Endothelial cell (in vitro differentiated cells): ENCODE results near the gene TRAP1. TPM values are rescaled to one million over a fixed set of nuclear protein-coding genes. Genes with fewer than 3 reads are reported as not detected.

Experiments used
- DNase-seq: peaks from one replicate; pipeline ENCODE4 v3.0.0; 2021; ENCODE audit warnings: low spot score
- H3K27ac Mint-ChIP-seq: one replicate; pipeline ENCODE4 v1.8.0; 2021; ENCODE audit warnings: mixed read lengths, inconsistent platforms; ENCODE audit not compliant: unreplicated experiment
- H3K27me3 Mint-ChIP-seq: one replicate; pipeline ENCODE4 v1.8.0; 2021; ENCODE audit warnings: mild to moderate bottlenecking, moderate library complexity, mixed read lengths, inconsistent platforms; ENCODE audit not compliant: unreplicated experiment
- H3K36me3 Mint-ChIP-seq: one replicate; pipeline ENCODE4 v1.8.0; 2021; ENCODE audit warnings: mild to moderate bottlenecking, low read depth, mixed read lengths, inconsistent platforms; ENCODE audit not compliant: unreplicated experiment
- H3K4me1 Mint-ChIP-seq: one replicate; pipeline ENCODE4 v1.8.0; 2021; ENCODE audit warnings: mild to moderate bottlenecking, mixed read lengths, inconsistent platforms; ENCODE audit not compliant: unreplicated experiment
- H3K4me3 Mint-ChIP-seq: one replicate; pipeline ENCODE4 v1.8.0; 2021; ENCODE audit warnings: mild to moderate bottlenecking, mixed read lengths, inconsistent platforms; ENCODE audit not compliant: unreplicated experiment
- H3K9me3 Mint-ChIP-seq: one replicate; pipeline ENCODE4 v1.8.0; 2021; ENCODE audit warnings: mixed read lengths, inconsistent platforms; ENCODE audit not compliant: unreplicated experiment
- CTCF ChIP-seq: fragments of 200-600 bp; sonication (generic); IDR thresholded peaks from one replicate; pipeline ENCODE4 v1.5.0; 2021; ENCODE audit warnings: antibody characterized with exemption; ENCODE audit not compliant: unreplicated experiment
- total RNA-seq: library from RNA; stranded (reverse); fragmentation: NEBNext Ultra II Directional; extraction: Animal tissue kit (Norgen Biotek cat#: 25700); gene quantifications from one replicate; pipeline ENCODE4 v1.2.1, GENCODE V29; 2021; ENCODE audit not compliant: unreplicated experiment

Gene TRAP1
- total RNA-seq, 1 donor from 2014 or later = 104 TPM

GRCh38 chr16:3645108-3645503, 72.2 kb downstream of the TRAP1 start:
- DNase-seq = no peak
- Mint-ChIP-seq H3K4me3 (no peak overlapping the region), H3K4me1 (peaks cover 12% of the 10 kb centered on the region), H3K27me3 (peaks cover 6% of the 10 kb centered on the region), H3K36me3 (peaks cover 9% of the 10 kb centered on the region), H3K27ac (peak overlapping the region; percentile 30), H3K9me3 (no peaks in the 10 kb centered on the region)
- TF ChIP-seq CTCF = no peak

GRCh38 chr16:3643095-3643730, 74.1 kb downstream of the TRAP1 start:
- peaks cover 28% of the 10 kb centered on the region for H3K4me1 Mint-ChIP-seq
- TF ChIP-seq CTCF = no peak

GRCh38 chr16:3642397-3643094, 74.8 kb downstream of the TRAP1 start:
- peaks cover 9% of the 10 kb centered on the region for H3K36me3 Mint-ChIP-seq
- H3K4me3 Mint-ChIP-seq = peak overlapping the region; percentile 34
- H3K4me1 Mint-ChIP-seq = peaks cover 34% of the 10 kb centered on the region

More at GRCh38 chr16:3643095-3643730, 74.1 kb downstream of the TRAP1 start:
- DNase-seq = no peak
- H3K36me3 Mint-ChIP-seq = peaks cover 9% of the 10 kb centered on the region
- no peaks in the 10 kb centered on the region for H3K9me3 Mint-ChIP-seq
- no peak overlapping the region for H3K27ac Mint-ChIP-seq
- H3K27me3 Mint-ChIP-seq = peaks cover 6% of the 10 kb centered on the region
- H3K4me3 Mint-ChIP-seq = no peak overlapping the region

GRCh38 chr16:3641801-3642396, 75.4 kb downstream of the TRAP1 start:
- peaks cover 41% of the 10 kb centered on the region for H3K4me1 Mint-ChIP-seq
- TF ChIP-seq CTCF = no peak
- no peaks in the 10 kb centered on the region for H3K9me3 Mint-ChIP-seq
- peaks cover 6% of the 10 kb centered on the region for H3K27me3 Mint-ChIP-seq
- H3K4me3 Mint-ChIP-seq = no peak overlapping the region
- H3K27ac Mint-ChIP-seq = no peak overlapping the region
- H3K36me3 Mint-ChIP-seq = peaks cover 9% of the 10 kb centered on the region
- DNase-seq = no peak

More at GRCh38 chr16:3642397-3643094, 74.8 kb downstream of the TRAP1 start:
- Mint-ChIP-seq H3K9me3 (no peaks in the 10 kb centered on the region), H3K27ac (no peak overlapping the region), H3K27me3 (peaks cover 6% of the 10 kb centered on the region)
- no peak for TF ChIP-seq CTCF
- DNase-seq = no peak
